Measurements from ENCODE around the gene MYOD1. TPM values are rescaled to one million over a fixed set of nuclear protein-coding genes. Genes with fewer than 3 reads are reported as not detected.

The MYOD1 gene
- total and polyA plus RNA-seq, 7 experiments from 2014 or later, result not detected

GRCh38 chr11:17743808-17744119, 24.4 kb downstream of the MYOD1 start:
- Mint-ChIP-seq H3K9me3 (peaks cover 0 to 2% (median 0%) of the 10 kb centered on the region in 11 donors), H3K4me3 (no peak overlapping the region), H3K27ac (no peak overlapping the region), H3K36me3 (no peaks in the 10 kb centered on the region), H3K4me1 (peaks cover 0 to 2% (median 0%) of the 10 kb centered on the region in 7 donors), H3K27me3 (peaks cover 7 to 33% (median 13%) of the 10 kb centered on the region in 5 donors)
- H3K4me3 ChIP-seq (ENCODE audit: low read length), result no peak overlapping the region
- H3K9me3 ChIP-seq (ENCODE audit: control insufficient read depth in 2 of 3, low read length in 3 of 3), result no peaks in the 10 kb centered on the region
- ChIA-PET CTCF (no interaction called here), POLR2A (no interaction called here)
- DNase-seq (no peak), ATAC-seq (no peak)
- no peaks in the 10 kb centered on the region for H3K27me3 ChIP-seq (ENCODE audit: control insufficient read depth in 2 of 2, insufficient read depth in 2 of 2, low read length in 2 of 2)
- no peaks in the 10 kb centered on the region for H3K36me3 ChIP-seq (ENCODE audit: control insufficient read depth in 2 of 3, insufficient read depth in 3 of 3, low read length in 3 of 3)
- H3K27ac ChIP-seq (ENCODE audit: low read depth, low read length), result no peak overlapping the region
- no peaks in the 10 kb centered on the region for H3K4me1 ChIP-seq (ENCODE audit: control insufficient read depth in 2 of 2, insufficient read depth in 2 of 2, low read length in 2 of 2)
- intact Hi-C loops (cut with micrococcal nuclease), result no loop called here

GRCh38 chr11:17744151-17744940, 25.0 kb downstream of the MYOD1 start:
- CTCF ChIA-PET, result no interaction called here
- POLR2A ChIA-PET, result no interaction called here
- no peak for ATAC-seq

GRCh38 chr11:17745023-17745772, 25.8 kb downstream of the MYOD1 start:
- Mint-ChIP-seq H3K9me3 (peaks cover 0 to 2% (median 0%) of the 10 kb centered on the region in 11 donors), H3K4me3 (no peak overlapping the region), H3K27ac (no peak overlapping the region), H3K4me1 (peaks cover 0 to 2% (median 0%) of the 10 kb centered on the region in 7 donors), H3K36me3 (no peaks in the 10 kb centered on the region), H3K27me3 (peaks cover 6 to 30% (median 13%) of the 10 kb centered on the region in 5 donors)
- ATAC-seq (no peak), DNase-seq (no peak)
- Histone ChIP-seq H3K4me1 (ENCODE audit: control insufficient read depth in 2 of 2, insufficient read depth in 2 of 2, low read length in 2 of 2) (no peaks in the 10 kb centered on the region), H3K27me3 (ENCODE audit: control insufficient read depth in 2 of 2, insufficient read depth in 2 of 2, low read length in 2 of 2) (no peaks in the 10 kb centered on the region), H3K9me3 (ENCODE audit: control insufficient read depth in 2 of 3, low read length in 3 of 3) (no peaks in the 10 kb centered on the region), H3K36me3 (ENCODE audit: control insufficient read depth in 2 of 3, insufficient read depth in 3 of 3, low read length in 3 of 3) (no peaks in the 10 kb centered on the region), H3K27ac (ENCODE audit: low read depth, low read length) (no peak overlapping the region), H3K4me3 (ENCODE audit: low read length) (no peak overlapping the region)
- ChIA-PET POLR2A (no interaction called here), CTCF (no interaction called here)
- intact Hi-C loops (cut with micrococcal nuclease), result no loop called here

More at GRCh38 chr11:17744151-17744940, 25.0 kb downstream of the MYOD1 start:
- DNase-seq, result no peak
- no peak overlapping the region for H3K27ac Mint-ChIP-seq
- no peaks in the 10 kb centered on the region for H3K9me3 ChIP-seq (ENCODE audit: control insufficient read depth in 2 of 3, low read length in 3 of 3)
- no peaks in the 10 kb centered on the region for H3K4me1 ChIP-seq (ENCODE audit: control insufficient read depth in 2 of 2, insufficient read depth in 2 of 2, low read length in 2 of 2)
- no peak overlapping the region for H3K4me3 ChIP-seq (ENCODE audit: low read length)
- no peak overlapping the region for H3K27ac ChIP-seq (ENCODE audit: low read depth, low read length)
- peaks cover 0 to 2% (median 0%) of the 10 kb centered on the region in 7 donors for H3K4me1 Mint-ChIP-seq
- no peaks in the 10 kb centered on the region for H3K36me3 ChIP-seq (ENCODE audit: control insufficient read depth in 2 of 3, insufficient read depth in 3 of 3, low read length in 3 of 3)
- no peaks in the 10 kb centered on the region for H3K27me3 ChIP-seq (ENCODE audit: control insufficient read depth in 2 of 2, insufficient read depth in 2 of 2, low read length in 2 of 2)
- intact Hi-C loops (cut with micrococcal nuclease), result no loop called here
- peaks cover 0 to 2% (median 0%) of the 10 kb centered on the region in 11 donors for H3K9me3 Mint-ChIP-seq
- H3K27me3 Mint-ChIP-seq, result peaks cover 7 to 33% (median 13%) of the 10 kb centered on the region in 5 donors
- no peak overlapping the region for H3K4me3 Mint-ChIP-seq
- no peaks in the 10 kb centered on the region for H3K36me3 Mint-ChIP-seq

- Histone ChIP-seq H3K27ac (ENCODE audit: low read depth, low read length) (no peak overlapping the region), H3K36me3 (ENCODE audit: control insufficient read depth in 2 of 3, insufficient read depth in 3 of 3, low read length in 3 of 3) (no peaks in the 10 kb centered on the region), H3K27me3 (ENCODE audit: control insufficient read depth in 2 of 2, insufficient read depth in 2 of 2, low read length in 2 of 2) (no peaks in the 10 kb centered on the region), H3K9me3 (ENCODE audit: control insufficient read depth in 2 of 3, low read length in 3 of 3) (no peaks in the 10 kb centered on the region), H3K4me1 (ENCODE audit: control insufficient read depth in 2 of 2, insufficient read depth in 2 of 2, low read length in 2 of 2) (no peaks in the 10 kb centered on the region), H3K4me3 (ENCODE audit: low read length) (no peak overlapping the region)
- POLR2A ChIA-PET, result no interaction called here
- no peak for ATAC-seq
- intact Hi-C loops (cut with micrococcal nuclease), result no loop called here
- Mint-ChIP-seq H3K27me3 (peaks cover 0 to 30% (median 15%) of the 10 kb centered on the region in 5 donors), H3K9me3 (peaks cover 0 to 2% (median 0%) of the 10 kb centered on the region in 11 donors), H3K4me1 (peaks cover 0 to 3% (median 0%) of the 10 kb centered on the region in 7 donors), H3K4me3 (no peak overlapping the region), H3K27ac (no peak overlapping the region), H3K36me3 (no peaks in the 10 kb centered on the region)
- CTCF ChIA-PET, result no interaction called here
- DNase-seq, result no peak
Observed at GRCh38 chr11:17746096-17746495, 26.7 kb downstream of the MYOD1 start.

GRCh38 chr11:17747131-17747955, 28.0 kb downstream of the MYOD1 start:
- Mint-ChIP-seq H3K27me3 (peaks cover 0 to 25% (median 12%) of the 10 kb centered on the region in 5 donors), H3K27ac (no peak overlapping the region), H3K4me1 (peaks cover 0 to 5% (median 0%) of the 10 kb centered on the region in 7 donors), H3K9me3 (no peaks in the 10 kb centered on the region), H3K4me3 (no peak overlapping the region), H3K36me3 (no peaks in the 10 kb centered on the region)
- DNase-seq (no peak), ATAC-seq (no peak)
- CTCF ChIA-PET, result no interaction called here
- intact Hi-C loops (cut with micrococcal nuclease), result no loop called here
- Histone ChIP-seq H3K27me3 (ENCODE audit: control insufficient read depth in 2 of 2, insufficient read depth in 2 of 2, low read length in 2 of 2) (no peaks in the 10 kb centered on the region), H3K4me1 (ENCODE audit: control insufficient read depth in 2 of 2, insufficient read depth in 2 of 2, low read length in 2 of 2) (no peaks in the 10 kb centered on the region), H3K9me3 (ENCODE audit: control insufficient read depth in 2 of 3, low read length in 3 of 3) (no peaks in the 10 kb centered on the region), H3K4me3 (ENCODE audit: low read length) (no peak overlapping the region), H3K27ac (ENCODE audit: low read depth, low read length) (no peak overlapping the region), H3K36me3 (ENCODE audit: control insufficient read depth in 2 of 3, insufficient read depth in 3 of 3, low read length in 3 of 3) (no peaks in the 10 kb centered on the region)
- POLR2A ChIA-PET, result no interaction called here

GRCh38 chr11:17748044-17748443, 28.7 kb downstream of the MYOD1 start:
- ATAC-seq (no peak), DNase-seq (no peak)
- Mint-ChIP-seq H3K4me3 (no peak overlapping the region), H3K27me3 (peaks cover 0 to 25% (median 12%) of the 10 kb centered on the region in 5 donors), H3K27ac (no peak overlapping the region), H3K9me3 (no peaks in the 10 kb centered on the region), H3K36me3 (no peaks in the 10 kb centered on the region), H3K4me1 (peaks cover 0 to 5% (median 0%) of the 10 kb centered on the region in 7 donors)
- CTCF ChIA-PET, result no interaction called here
- Histone ChIP-seq H3K36me3 (ENCODE audit: control insufficient read depth in 2 of 3, insufficient read depth in 3 of 3, low read length in 3 of 3) (no peaks in the 10 kb centered on the region), H3K4me1 (ENCODE audit: control insufficient read depth in 2 of 2, insufficient read depth in 2 of 2, low read length in 2 of 2) (no peaks in the 10 kb centered on the region), H3K9me3 (ENCODE audit: control insufficient read depth in 2 of 3, low read length in 3 of 3) (no peaks in the 10 kb centered on the region), H3K27ac (ENCODE audit: low read depth, low read length) (no peak overlapping the region), H3K4me3 (ENCODE audit: low read length) (no peak overlapping the region), H3K27me3 (ENCODE audit: control insufficient read depth in 2 of 2, insufficient read depth in 2 of 2, low read length in 2 of 2) (no peaks in the 10 kb centered on the region)
- intact Hi-C loops (cut with micrococcal nuclease), result no loop called here
- POLR2A ChIA-PET, result no interaction called here
